ENCODE results near the gene FMO5. TPM values are rescaled to one million over a fixed set of nuclear protein-coding genes. Genes with fewer than 3 reads are reported as not detected.

FMO5 gene
- total RNA-seq, 4 donors from 2014 or later = 15.5 to 37.8 (median 30.4) TPM

- Histone ChIP-seq H3K4me3 (no peak overlapping the region), H3K27me3 (no peaks in the 10 kb centered on the region), H3K4me1 (no peaks in the 10 kb centered on the region), H3K36me3 (peaks cover 58% of the 10 kb centered on the region), H3K9me3 (no peaks in the 10 kb centered on the region), H3K27ac (no peak overlapping the region)
- WGBS = 86% methylated on average over 3 of the region's 3 CpGs
- DNase-seq (ENCODE audit: low spot score in 2 of 2) = no peak
- TF ChIP-seq CTCF (IDR thresholded peaks at IDR 0.05) = no peak
- TF ChIP-seq EP300 (IDR thresholded peaks at IDR 0.05) = no peak
- TF ChIP-seq POLR2A (IDR thresholded peaks at IDR 0.05) = no peak
- no peak for TF ChIP-seq POLR2AphosphoS5 (IDR thresholded peaks at IDR 0.05)
These were observed 68.5 kb downstream of the FMO5 start for GRCh38 chr1:147156642-147157041.

- WGBS = 86% methylated on average over 3 of the region's 3 CpGs
- Histone ChIP-seq H3K9me3 (no peaks in the 10 kb centered on the region), H3K4me3 (no peak overlapping the region), H3K27ac (no peak overlapping the region), H3K4me1 (no peaks in the 10 kb centered on the region), H3K27me3 (no peaks in the 10 kb centered on the region), H3K36me3 (peaks cover 20% of the 10 kb centered on the region)
- TF ChIP-seq EP300 (IDR thresholded peaks at IDR 0.05) (no peak), CTCF (IDR thresholded peaks at IDR 0.05) (no peak), POLR2A (IDR thresholded peaks at IDR 0.05) (no peak)
- DNase-seq (ENCODE audit: low spot score in 2 of 2) = no peak
These were observed 72.4 kb downstream of the FMO5 start for GRCh38 chr1:147152772-147153171.

- 92% methylated on average over 1 of the region's 1 CpG for WGBS
- H3K27me3 ChIP-seq = no peaks in the 10 kb centered on the region
- no peak overlapping the region for H3K4me3 ChIP-seq
- no peaks in the 10 kb centered on the region for H3K9me3 ChIP-seq
- no peak for TF ChIP-seq POLR2A (IDR thresholded peaks at IDR 0.05)
- TF ChIP-seq POLR2AphosphoS5 (IDR thresholded peaks at IDR 0.05) = no peak
- no peak for TF ChIP-seq CTCF (IDR thresholded peaks at IDR 0.05)
- no peak for TF ChIP-seq EP300 (IDR thresholded peaks at IDR 0.05)
- no peaks in the 10 kb centered on the region for H3K4me1 ChIP-seq
- no peak overlapping the region for H3K27ac ChIP-seq
- DNase-seq (ENCODE audit: low spot score in 2 of 2) = no peak
- H3K36me3 ChIP-seq = peaks cover 12% of the 10 kb centered on the region
These were observed 73.9 kb downstream of the FMO5 start for GRCh38 chr1:147151244-147151643.

- no peaks in the 10 kb centered on the region for H3K9me3 ChIP-seq
- TF ChIP-seq POLR2A (IDR thresholded peaks at IDR 0.05) (no peak), CTCF (IDR thresholded peaks at IDR 0.05) (no peak), POLR2AphosphoS5 (IDR thresholded peaks at IDR 0.05) (no peak), EP300 (IDR thresholded peaks at IDR 0.05) (no peak)
- no peaks in the 10 kb centered on the region for H3K36me3 ChIP-seq
- DNase-seq (ENCODE audit: low spot score in 2 of 2) = no peak
- H3K27me3 ChIP-seq = no peaks in the 10 kb centered on the region
- WGBS = 81% methylated on average over 2 of the region's 2 CpGs
- no peaks in the 10 kb centered on the region for H3K4me1 ChIP-seq
- no peak overlapping the region for H3K27ac ChIP-seq
- H3K4me3 ChIP-seq = no peak overlapping the region
These were observed 82.3 kb downstream of the FMO5 start for GRCh38 chr1:147142886-147143285.

Other genes with a start within 250 kb of the FMO5 start
- 10 to 100 TPM; 13.8 to 39.7 (median 18.5) TPM for gene PRKAB2, start 52.9 kb downstream of the FMO5 start, total RNA-seq
- gene CHD1L, start 17.3 kb upstream of the FMO5 start, total RNA-seq = 10 to 100 TPM; 17.6 to 20.9 (median 18.4) TPM